ENCODE data around the gene PPIL6. TPM values are rescaled to one million over a fixed set of nuclear protein-coding genes. Genes with fewer than 3 reads are reported as not detected.

Gene PPIL6
- total RNA-seq, 1 donor from 2014 or later = 3.9 TPM

DNA sequence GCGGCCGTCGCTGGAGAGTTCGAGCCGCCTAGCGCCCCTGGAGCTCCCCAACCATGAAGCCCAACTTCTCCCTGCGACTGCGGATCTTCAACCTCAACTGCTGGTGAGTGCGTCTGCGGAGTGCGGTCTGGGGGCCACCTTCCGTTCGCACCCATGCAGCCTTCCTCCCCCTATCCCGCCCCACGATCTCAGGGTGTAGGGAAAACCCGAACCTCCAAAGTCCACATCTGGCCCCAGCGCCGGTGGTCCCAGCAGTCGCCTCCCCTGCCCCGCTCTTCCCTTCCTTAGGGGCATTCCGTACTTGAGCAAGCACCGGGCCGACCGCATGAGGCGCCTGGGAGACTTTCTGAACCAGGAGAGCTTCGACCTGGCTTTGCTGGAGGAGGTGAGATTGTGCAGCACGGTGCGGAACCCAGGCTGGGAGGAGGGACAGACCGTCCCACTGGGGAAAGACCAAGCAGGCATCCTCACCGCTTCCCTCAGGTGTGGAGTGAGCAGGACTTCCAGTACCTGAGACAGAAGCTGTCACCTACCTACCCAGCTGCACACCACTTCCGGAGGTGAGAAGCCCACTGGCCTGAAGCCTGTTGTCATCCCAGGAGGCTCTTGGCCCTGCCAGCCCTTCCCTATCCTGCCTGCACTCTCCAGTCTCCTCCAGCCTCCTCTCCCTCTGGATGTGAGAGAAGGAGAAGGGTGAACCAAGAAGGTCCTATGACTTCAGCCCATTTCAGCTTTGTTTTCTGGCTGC lies 815 bp upstream of the PPIL6 start:
- TF ChIP-seq, protein P1, sequence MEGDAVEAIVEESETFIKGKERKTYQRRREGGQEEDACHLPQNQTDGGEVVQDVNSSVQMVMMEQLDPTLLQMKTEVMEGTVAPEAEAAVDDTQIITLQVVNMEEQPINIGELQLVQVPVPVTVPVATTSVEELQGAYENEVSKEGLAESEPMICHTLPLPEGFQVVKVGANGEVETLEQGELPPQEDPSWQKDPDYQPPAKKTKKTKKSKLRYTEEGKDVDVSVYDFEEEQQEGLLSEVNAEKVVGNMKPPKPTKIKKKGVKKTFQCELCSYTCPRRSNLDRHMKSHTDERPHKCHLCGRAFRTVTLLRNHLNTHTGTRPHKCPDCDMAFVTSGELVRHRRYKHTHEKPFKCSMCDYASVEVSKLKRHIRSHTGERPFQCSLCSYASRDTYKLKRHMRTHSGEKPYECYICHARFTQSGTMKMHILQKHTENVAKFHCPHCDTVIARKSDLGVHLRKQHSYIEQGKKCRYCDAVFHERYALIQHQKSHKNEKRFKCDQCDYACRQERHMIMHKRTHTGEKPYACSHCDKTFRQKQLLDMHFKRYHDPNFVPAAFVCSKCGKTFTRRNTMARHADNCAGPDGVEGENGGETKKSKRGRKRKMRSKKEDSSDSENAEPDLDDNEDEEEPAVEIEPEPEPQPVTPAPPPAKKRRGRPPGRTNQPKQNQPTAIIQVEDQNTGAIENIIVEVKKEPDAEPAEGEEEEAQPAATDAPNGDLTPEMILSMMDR (IDR thresholded peaks at IDR 0.05; ENCODE audit: borderline replicate concordance) = no peak
- Histone ChIP-seq H3K27me3 (ENCODE audit: low read depth) (no peaks in the 10 kb centered on the region), H3K9me3 (replicated peaks) (no peaks in the 10 kb centered on the region), H3K36me3 (peaks cover 26% of the 10 kb centered on the region), H3K27ac (replicated peaks) (peak overlapping the region; percentile 84), H3K4me1 (peaks cover 28% of the 10 kb centered on the region), H3K4me3 (peak overlapping the region; percentile 89)
- DNase-seq = peak; percentile 43
- intact Hi-C loops (cut with micrococcal nuclease) = no loop called here

- intact Hi-C loops (cut with micrococcal nuclease) = no loop called here
Measured at GRCh38 chr6:109436041-109436440, 4.4 kb downstream of the PPIL6 start.

GRCh38 chr6:109434456-109434855 lies 6.0 kb downstream of the PPIL6 start:
- Histone ChIP-seq H3K4me1 (peaks cover 10% of the 10 kb centered on the region), H3K27me3 (ENCODE audit: low read depth) (no peaks in the 10 kb centered on the region), H3K9me3 (replicated peaks) (no peaks in the 10 kb centered on the region), H3K27ac (replicated peaks) (no peak overlapping the region), H3K4me3 (no peak overlapping the region), H3K36me3 (no peaks in the 10 kb centered on the region)
- no peak for DNase-seq
- TF ChIP-seq, protein P1 (IDR thresholded peaks at IDR 0.05; ENCODE audit: borderline replicate concordance) = no peak
- intact Hi-C loops (cut with micrococcal nuclease) = no loop called here

More at GRCh38 chr6:109436041-109436440, 4.4 kb downstream of the PPIL6 start:
- H3K27ac ChIP-seq (replicated peaks) = no peak overlapping the region
- H3K36me3 ChIP-seq = no peaks in the 10 kb centered on the region
- no peak for DNase-seq
- no peaks in the 10 kb centered on the region for H3K9me3 ChIP-seq (replicated peaks)
- H3K4me3 ChIP-seq = no peak overlapping the region
- no peaks in the 10 kb centered on the region for H3K27me3 ChIP-seq (ENCODE audit: low read depth)
- peaks cover 15% of the 10 kb centered on the region for H3K4me1 ChIP-seq
- TF ChIP-seq, protein P1 (IDR thresholded peaks at IDR 0.05; ENCODE audit: borderline replicate concordance) = no peak

DNA sequence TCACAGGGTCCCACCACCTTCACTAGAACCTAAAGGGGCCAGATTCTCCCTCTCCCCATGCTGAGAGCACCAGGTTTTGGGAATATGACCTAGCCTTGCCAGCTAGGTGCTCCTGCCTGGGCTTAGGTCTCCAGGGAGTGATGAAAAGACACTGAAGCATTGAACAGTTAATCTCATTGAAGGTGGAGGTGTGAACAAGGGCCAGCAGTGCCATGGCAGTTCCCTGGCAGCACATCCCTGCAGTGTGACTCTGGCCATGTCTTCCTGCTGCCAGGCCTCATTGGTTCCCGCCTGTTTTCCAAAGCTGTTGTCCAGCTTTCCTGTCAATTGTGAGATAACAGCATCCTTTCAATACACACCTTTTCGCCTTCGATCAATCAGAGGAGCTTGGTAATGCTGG lies 10.9 kb downstream of the PPIL6 start:
- peak overlapping the region; percentile 39 for H3K27ac ChIP-seq (replicated peaks)
- H3K9me3 ChIP-seq (replicated peaks) = no peaks in the 10 kb centered on the region
- no peaks in the 10 kb centered on the region for H3K36me3 ChIP-seq
- intact Hi-C loops (cut with micrococcal nuclease) = no loop called here
- peaks cover 21% of the 10 kb centered on the region for H3K4me1 ChIP-seq
- no peaks in the 10 kb centered on the region for H3K27me3 ChIP-seq (ENCODE audit: low read depth)
- no peak overlapping the region for H3K4me3 ChIP-seq
- TF ChIP-seq, protein P1 (IDR thresholded peaks at IDR 0.05; ENCODE audit: borderline replicate concordance) = no peak
- DNase-seq = no peak

GRCh38 chr6:109428889-109429477 lies 11.4 kb downstream of the PPIL6 start:
- Histone ChIP-seq H3K4me3 (peak overlapping the region; percentile 30), H3K4me1 (peaks cover 21% of the 10 kb centered on the region), H3K36me3 (no peaks in the 10 kb centered on the region), H3K27ac (replicated peaks) (peak overlapping the region; percentile 39), H3K9me3 (replicated peaks) (no peaks in the 10 kb centered on the region), H3K27me3 (ENCODE audit: low read depth) (no peaks in the 10 kb centered on the region)
- intact Hi-C loops (cut with micrococcal nuclease) = no loop called here
- TF ChIP-seq, protein P1 (IDR thresholded peaks at IDR 0.05; ENCODE audit: borderline replicate concordance) = no peak
- no peak for DNase-seq

All from left ventricle myocardium inferior (tissue), 1 donor.